ENCODE data around the gene GRAMD2B. TPM values are rescaled to one million over a fixed set of nuclear protein-coding genes. Genes with fewer than 3 reads are reported as not detected.

Gene GRAMD2B
- total RNA-seq, 2 experiments from 2014 or later, result 7.2 to 9.4 TPM

- H3K36me3 Mint-ChIP-seq (ENCODE audit: low read depth), result peaks cover 9% of the 10 kb centered on the region
- DNase-seq (no peak), ATAC-seq (ENCODE audit: poor library complexity) (no peak)
- H3K4me1 ChIP-seq (ENCODE audit: insufficient read depth, low read length), result peaks cover 4% of the 10 kb centered on the region
- H3K4me1 Mint-ChIP-seq (ENCODE audit: low read depth), result peaks cover 18% of the 10 kb centered on the region
- H3K4me3 Mint-ChIP-seq, result no peak overlapping the region
- TF ChIP-seq, protein P1, sequence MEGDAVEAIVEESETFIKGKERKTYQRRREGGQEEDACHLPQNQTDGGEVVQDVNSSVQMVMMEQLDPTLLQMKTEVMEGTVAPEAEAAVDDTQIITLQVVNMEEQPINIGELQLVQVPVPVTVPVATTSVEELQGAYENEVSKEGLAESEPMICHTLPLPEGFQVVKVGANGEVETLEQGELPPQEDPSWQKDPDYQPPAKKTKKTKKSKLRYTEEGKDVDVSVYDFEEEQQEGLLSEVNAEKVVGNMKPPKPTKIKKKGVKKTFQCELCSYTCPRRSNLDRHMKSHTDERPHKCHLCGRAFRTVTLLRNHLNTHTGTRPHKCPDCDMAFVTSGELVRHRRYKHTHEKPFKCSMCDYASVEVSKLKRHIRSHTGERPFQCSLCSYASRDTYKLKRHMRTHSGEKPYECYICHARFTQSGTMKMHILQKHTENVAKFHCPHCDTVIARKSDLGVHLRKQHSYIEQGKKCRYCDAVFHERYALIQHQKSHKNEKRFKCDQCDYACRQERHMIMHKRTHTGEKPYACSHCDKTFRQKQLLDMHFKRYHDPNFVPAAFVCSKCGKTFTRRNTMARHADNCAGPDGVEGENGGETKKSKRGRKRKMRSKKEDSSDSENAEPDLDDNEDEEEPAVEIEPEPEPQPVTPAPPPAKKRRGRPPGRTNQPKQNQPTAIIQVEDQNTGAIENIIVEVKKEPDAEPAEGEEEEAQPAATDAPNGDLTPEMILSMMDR (IDR thresholded peaks at IDR 0.05), result no peak
- CTCF ChIA-PET, result no interaction called here
- H3K27me3 Mint-ChIP-seq, result no peaks in the 10 kb centered on the region
- intact Hi-C loops (cut with DNase I, micrococcal nuclease), result no loop called here
- H3K9me3 ChIP-seq (ENCODE audit: control insufficient read depth in 1 of 2, insufficient read depth in 1 of 2, low read length in 2 of 2), result no peaks in the 10 kb centered on the region
- no peak overlapping the region for H3K27ac ChIP-seq (ENCODE audit: low read depth in 1 of 2, low read length in 2 of 2)
- H3K27ac Mint-ChIP-seq, result no peak overlapping the region
- no peaks in the 10 kb centered on the region for H3K36me3 ChIP-seq (ENCODE audit: insufficient read depth, low read length)
- no peaks in the 10 kb centered on the region for H3K27me3 ChIP-seq (ENCODE audit: control insufficient read depth in 1 of 2, insufficient read depth in 2 of 2, low read length in 2 of 2)
- POLR2A ChIA-PET, result interaction anchor here (0.6 kb wide), 1 partner anchor 198 kb away, joined by 3 read pairs; no protein-coding TSS in a partner anchor
- H3K4me3 ChIP-seq (ENCODE audit: low read length), result no peak overlapping the region
- H3K9me3 Mint-ChIP-seq, result no peaks in the 10 kb centered on the region
These were observed 4.1 kb upstream of the GRAMD2B start for GRCh38 chr5:126419102-126419501.

GRCh38 chr5:126428421-126428820 is 5.2 kb downstream of the GRAMD2B start:
- Histone ChIP-seq H3K4me3 (ENCODE audit: low read length) (no peak overlapping the region), H3K4me1 (ENCODE audit: insufficient read depth, low read length) (peaks cover 10% of the 10 kb centered on the region), H3K9me3 (ENCODE audit: control insufficient read depth in 1 of 2, insufficient read depth in 1 of 2, low read length in 2 of 2) (no peaks in the 10 kb centered on the region), H3K27ac (ENCODE audit: low read depth in 1 of 2, low read length in 2 of 2) (no peak overlapping the region), H3K27me3 (ENCODE audit: control insufficient read depth in 1 of 2, insufficient read depth in 2 of 2, low read length in 2 of 2) (no peaks in the 10 kb centered on the region), H3K36me3 (ENCODE audit: insufficient read depth, low read length) (peaks cover 3% of the 10 kb centered on the region)
- Mint-ChIP-seq H3K27me3 (no peaks in the 10 kb centered on the region), H3K36me3 (ENCODE audit: low read depth) (peaks cover 42% of the 10 kb centered on the region), H3K4me3 (no peak overlapping the region), H3K9me3 (no peaks in the 10 kb centered on the region), H3K27ac (no peak overlapping the region), H3K4me1 (ENCODE audit: low read depth) (peaks cover 63% of the 10 kb centered on the region)
- no peak for DNase-seq
- ChIA-PET CTCF (interaction anchor here (1.1 to 1.3 kb wide), 2 partner anchors 21 to 64 kb away, joined by 3 read pairs; no protein-coding TSS in a partner anchor), POLR2A (interaction anchor here (1.0 kb wide), 1 partner anchor 22 kb away, joined by 4 read pairs; no protein-coding TSS in a partner anchor)
- ATAC-seq (ENCODE audit: poor library complexity), result no peak
- intact Hi-C loops (cut with DNase I, micrococcal nuclease), result loop anchor here (10.0 kb wide), 3 partner anchors 54 to 1656 kb away; partner anchors contain the start of genes LMNB1 (in 1 of the 2) and SLC12A2 (in 1 of the 2)
- TF ChIP-seq, protein P1 (IDR thresholded peaks at IDR 0.05), result no peak

DNA sequence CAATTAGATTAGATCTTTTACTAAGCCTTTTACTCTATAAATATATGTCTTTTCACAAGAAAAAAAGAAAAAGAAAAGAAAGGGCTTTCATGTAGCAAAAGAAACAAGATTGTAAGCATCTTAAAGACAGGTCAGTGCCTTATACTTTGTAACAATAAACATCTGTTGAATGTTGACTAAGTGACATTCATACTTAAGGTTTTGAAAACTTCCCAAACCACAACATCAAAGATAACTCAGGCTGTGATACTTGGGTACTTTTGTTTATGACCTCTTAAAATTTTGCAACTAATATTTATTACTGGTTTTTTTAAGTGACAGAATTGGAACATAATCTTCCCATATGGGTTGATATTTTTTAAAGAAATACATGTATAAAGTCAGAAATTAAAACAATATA is 7.4 kb downstream of the GRAMD2B start:
- intact Hi-C loops (cut with DNase I, micrococcal nuclease), result no loop called here
- Mint-ChIP-seq H3K27ac (no peak overlapping the region), H3K4me3 (no peak overlapping the region), H3K9me3 (no peaks in the 10 kb centered on the region), H3K27me3 (no peaks in the 10 kb centered on the region), H3K36me3 (ENCODE audit: low read depth) (peaks cover 44% of the 10 kb centered on the region), H3K4me1 (ENCODE audit: low read depth) (peaks cover 40% of the 10 kb centered on the region)
- Histone ChIP-seq H3K27me3 (ENCODE audit: control insufficient read depth in 1 of 2, insufficient read depth in 2 of 2, low read length in 2 of 2) (no peaks in the 10 kb centered on the region), H3K4me1 (ENCODE audit: insufficient read depth, low read length) (no peaks in the 10 kb centered on the region), H3K27ac (ENCODE audit: low read depth in 1 of 2, low read length in 2 of 2) (no peak overlapping the region), H3K9me3 (ENCODE audit: control insufficient read depth in 1 of 2, insufficient read depth in 1 of 2, low read length in 2 of 2) (no peaks in the 10 kb centered on the region), H3K4me3 (ENCODE audit: low read length) (no peak overlapping the region), H3K36me3 (ENCODE audit: insufficient read depth, low read length) (peaks cover 3% of the 10 kb centered on the region)
- ATAC-seq (ENCODE audit: poor library complexity) (no peak), DNase-seq (no peak)
- TF ChIP-seq, protein P1 (IDR thresholded peaks at IDR 0.05), result no peak
- ChIA-PET POLR2A (no interaction called here), CTCF (no interaction called here)

Measured in CD4-positive, alpha-beta T cell (primary cell).